AG08395 (cell line): ENCODE data around the gene TMEM30B.
A peak's percentile ranks its signal among the peaks of the same experiment; 100 is the strongest.

Source experiments
- DNase-seq: peaks from one replicate; pipeline ENCODE4 v3.0.0; 2012; ENCODE audit warnings: mixed read lengths, low spot score

Gene TMEM30B

DNA sequence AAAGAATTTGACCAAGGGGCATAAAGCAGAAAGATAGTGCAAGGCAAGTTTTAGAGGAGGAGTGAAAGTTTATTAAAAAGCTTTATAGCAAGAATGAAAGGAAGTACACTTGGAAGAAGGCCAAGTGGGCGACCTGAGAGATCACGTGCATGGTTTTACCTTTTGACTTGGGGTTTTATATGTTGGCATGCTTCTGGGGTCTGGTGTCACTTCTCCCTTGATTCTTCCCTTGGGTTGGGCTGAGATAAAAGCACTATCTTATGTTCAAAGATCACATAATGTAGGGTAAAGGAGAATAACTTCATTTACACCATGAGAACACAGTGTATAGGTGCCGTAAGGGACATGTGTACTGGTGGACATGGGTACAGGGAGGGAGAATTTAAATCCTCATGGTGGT, 17.7 kb upstream of the TMEM30B start:
- no peak for DNase-seq

DNA sequence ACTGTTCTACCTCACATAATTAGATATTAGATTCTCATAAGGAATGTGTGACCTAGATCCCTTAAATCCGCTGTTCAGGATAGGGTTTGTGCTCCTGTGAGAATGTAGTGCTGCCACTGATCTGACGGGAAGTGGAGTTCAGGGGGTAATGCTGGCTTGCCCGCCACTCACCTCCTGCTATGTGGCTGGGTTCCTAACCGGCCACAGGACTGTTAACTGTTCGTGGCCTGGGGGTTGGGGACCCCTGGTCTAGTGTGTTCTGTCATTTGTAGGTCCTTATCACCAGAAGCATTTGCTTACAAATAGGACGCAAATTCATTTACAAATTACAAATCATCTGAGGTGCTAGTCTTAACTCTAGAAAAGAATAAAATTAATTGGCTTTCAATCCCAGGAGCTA, 16.4 kb upstream of the TMEM30B start:
- DNase-seq: no peak

DNA sequence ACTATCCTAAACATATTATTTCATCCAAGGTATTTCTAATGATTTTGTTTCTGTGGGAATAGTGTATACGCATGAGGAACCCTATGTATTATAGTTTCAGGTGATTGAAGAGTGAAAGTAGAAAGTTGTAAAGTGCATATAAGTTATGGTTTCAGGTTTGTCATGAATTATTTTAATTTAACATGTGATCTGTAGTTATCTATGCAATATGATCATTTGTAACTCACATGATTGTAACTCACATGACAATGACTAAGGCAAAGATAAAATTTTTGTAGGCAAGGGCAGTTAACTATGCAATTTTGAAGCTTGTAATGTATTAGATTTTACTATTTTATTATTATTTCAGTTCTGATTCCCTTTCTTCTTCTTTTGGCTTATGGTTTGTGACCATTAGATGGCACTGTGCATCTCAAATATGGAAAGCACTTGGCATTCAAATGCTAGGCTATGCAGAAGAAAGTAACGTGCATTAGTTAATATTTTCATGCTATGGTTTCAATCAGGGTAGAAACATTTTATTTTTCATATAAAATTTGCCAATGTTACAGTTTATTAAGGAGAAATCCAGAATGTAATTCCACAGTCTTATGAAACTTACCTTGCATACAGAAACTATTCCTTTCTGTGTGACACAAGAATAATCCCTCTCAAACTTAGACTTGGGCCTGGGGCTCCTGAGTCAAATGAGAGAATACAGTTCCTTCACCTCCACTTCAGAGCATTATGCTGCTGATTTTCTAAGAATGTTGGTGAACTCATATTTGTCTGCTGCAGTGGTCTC, 15.8 kb upstream of the TMEM30B start:
- peak; percentile 46 for DNase-seq

DNA sequence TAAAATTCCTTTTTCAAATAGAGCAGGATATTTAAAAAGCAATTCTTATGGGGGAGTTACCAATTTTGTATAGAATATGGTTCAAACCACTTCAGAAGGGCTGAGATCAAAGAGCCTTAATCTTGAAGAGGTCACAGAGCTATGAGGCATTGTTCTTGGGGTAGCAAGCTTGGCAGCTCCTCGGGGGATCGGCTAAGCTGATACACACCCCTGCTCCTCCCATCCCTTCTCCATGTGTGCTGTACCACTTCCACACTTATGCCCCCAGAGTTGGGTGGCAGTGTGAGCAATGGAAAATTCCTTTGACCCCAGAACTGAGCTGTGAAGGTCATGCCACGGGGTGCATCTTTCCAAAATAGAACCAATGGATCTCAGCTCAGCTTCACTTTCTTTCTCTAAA, 15.0 kb upstream of the TMEM30B start:
- no peak for DNase-seq

DNA sequence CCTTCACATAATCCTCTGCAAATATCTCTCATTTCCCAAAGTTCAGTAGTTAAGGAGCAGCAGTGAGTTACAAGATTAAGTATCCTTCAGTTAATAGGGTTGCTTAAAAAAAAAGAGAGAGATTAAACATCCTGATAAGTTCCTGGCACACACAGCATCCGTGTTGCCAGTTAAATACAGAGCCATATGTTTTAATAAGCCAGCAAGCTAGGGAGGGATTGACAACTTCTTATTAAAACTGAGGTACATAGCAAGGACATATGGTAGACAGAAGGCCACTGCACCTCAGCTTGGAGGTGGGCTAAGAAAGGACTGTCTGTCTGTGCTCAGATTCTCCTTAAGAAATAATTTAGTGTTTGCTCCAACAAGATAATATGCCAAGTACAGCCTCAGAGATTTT, 9.6 kb upstream of the TMEM30B start:
- no peak for DNase-seq

DNA sequence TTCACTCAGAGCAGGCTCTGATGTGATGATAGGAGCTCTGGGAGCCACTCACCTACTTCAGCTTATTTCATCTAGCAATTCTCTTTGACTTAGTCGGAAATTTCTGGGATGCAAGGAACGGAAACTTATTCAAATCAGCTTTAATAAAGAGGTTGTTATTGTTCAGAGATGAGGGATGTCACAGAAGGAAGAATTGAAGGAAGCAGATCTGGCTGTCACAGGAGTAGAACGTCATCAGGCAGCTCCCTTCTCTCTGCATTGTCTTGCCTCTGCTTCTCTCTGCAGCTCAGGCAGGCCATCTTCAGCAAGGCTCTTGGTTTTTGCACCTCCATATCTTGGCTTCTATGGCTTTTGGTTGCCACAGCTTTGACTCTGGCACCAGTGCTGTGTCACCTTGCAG, 7.6 kb upstream of the TMEM30B start:
- no peak for DNase-seq

DNA sequence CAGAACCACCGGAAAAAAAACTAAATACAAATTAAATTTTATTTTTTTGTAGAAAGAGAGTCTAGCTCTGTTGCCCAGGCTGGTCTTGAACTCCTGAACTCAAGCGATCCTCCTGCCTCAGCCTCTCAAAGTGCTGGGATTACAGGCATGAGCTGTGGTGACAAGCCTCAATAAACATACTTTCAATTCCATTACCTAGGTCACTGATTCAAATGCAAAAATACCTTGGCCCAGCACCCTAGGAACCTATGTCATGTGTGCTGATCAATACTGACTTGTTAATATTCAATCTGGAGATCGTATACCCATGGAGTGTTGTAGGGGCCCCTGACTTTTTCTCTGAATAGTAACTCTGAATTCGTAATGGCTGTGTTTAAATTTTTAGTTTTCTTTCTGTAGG, 7.1 kb upstream of the TMEM30B start:
- no peak for DNase-seq

DNA sequence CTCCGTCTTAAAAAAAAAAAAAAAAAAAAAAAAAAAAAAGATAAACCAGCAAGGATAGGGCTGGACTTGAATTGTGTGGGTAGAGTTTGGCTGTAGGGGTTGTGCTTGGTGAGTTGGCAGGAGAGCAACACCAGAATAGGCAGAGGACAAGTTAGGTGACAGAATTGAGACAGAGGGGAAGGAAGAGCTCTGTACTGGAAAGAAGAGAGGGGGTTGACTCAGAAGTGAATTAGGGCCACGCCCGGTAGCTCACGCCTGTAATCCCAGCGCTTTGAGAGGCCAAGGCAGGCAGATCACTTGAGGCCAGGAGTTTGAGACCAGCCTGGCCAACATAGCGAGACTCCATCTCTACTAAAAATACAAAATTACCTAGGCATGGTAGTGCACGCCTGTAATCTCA, 6.1 kb upstream of the TMEM30B start:
- no peak for DNase-seq

DNA sequence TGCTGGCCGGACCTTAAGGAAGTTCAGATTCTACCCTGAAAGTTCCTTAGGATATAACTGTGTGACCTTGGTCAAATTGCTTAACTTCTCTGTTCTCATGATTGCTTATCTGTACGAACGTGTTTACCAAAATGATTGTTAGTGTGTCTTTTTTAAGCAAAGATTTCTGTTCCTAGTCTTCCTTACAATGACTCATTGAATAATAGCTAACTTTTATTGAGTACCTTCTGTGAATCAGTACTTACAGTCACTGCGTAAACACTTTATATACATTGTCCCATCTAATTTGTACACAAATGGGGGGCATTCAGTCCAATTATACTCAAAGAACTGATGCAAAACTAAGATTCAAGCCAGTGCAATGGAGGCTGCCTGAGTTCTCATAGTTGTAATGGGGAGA, 4.2 kb upstream of the TMEM30B start:
- DNase-seq: no peak

DNA sequence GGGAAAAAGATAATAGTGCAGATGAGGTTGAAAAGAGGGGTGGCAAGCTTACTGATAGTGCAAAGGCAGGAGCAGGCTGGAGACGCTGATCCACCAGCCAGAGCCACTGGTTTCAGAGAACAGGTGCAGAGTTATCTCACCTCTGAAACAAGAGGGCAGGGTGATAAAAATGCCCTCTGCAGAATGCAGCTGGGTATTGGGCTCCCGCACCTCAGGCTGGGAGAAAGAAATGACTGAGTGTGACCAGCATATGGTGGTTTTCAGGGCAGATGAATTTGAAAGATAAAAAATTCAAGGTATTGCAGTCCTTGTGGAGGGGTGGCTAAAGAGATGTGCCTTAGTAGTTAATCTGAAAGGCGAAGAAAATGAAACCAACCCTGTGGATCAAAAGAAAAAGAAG, 2.9 kb upstream of the TMEM30B start:
- DNase-seq: no peak

DNA sequence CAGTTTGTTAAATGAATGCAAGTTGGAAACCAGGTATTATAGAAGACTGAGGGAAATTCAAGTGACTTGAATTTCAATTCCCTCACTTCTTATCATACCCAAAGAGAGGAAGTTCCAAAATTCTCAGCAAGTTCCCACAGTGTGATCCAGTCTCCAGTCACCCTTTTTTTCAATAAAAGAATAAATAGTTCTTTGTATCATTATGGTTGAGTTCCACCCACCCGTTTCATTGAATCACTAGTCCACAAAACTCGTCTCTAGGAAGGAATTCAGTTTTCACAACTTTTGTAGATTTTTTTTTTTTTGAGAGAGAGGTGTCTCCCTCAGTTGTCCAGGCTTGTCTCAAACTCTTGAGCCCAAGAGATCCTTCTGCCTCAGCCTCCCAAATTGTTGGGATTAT, 1.6 kb upstream of the TMEM30B start:
- no peak for DNase-seq

DNA sequence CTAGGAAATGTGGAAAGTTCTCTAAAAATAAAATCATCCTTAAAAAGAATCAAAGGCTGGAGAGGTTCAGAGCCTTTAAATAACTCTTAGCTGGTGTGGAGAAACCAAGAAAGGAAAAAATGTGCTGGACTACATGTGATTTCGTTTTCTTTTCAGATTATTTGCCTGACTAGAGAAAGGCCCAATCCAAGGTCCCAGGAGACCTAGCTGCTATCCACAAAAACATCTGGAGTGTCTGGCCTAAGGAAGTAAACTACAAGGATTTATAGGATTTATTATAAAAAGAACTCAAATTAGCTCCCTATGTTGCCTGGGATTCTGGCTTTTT, 774 bp upstream of the TMEM30B start:
- DNase-seq: no peak

DNA sequence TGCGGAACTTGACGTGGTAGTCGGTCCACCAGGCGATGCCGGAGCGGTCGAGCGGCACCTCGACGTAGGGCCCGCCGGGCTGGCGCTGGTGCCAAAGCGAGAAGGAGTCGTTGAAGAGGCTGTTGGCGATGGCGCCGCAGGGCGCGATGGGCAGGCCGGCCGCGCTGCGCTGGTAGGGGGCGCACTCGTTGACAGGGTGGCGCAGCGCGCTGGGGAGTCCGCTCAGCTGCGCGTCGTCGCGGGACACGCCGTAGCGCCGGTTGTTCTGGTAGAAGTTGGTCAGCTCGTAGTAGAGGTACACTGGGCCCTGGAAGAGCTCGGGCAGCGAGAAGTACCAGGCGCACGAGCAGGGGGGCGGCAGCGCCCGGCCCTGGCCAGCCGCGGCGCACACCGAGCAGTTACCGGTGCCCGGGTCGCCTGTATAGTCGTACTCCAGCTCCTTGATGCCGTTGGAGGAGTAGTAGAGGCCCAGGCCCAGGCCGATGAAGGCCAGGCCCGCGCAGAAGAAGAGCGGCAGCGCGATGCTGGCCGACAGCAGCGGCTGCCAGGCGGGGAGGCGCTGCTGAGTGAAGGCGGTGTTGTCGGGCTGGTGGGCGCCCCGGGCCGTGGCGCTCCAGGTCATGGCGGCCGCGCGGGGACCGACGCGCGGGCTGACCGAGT, 482 bp downstream of the TMEM30B start:
- DNase-seq: peak; percentile 28

DNA sequence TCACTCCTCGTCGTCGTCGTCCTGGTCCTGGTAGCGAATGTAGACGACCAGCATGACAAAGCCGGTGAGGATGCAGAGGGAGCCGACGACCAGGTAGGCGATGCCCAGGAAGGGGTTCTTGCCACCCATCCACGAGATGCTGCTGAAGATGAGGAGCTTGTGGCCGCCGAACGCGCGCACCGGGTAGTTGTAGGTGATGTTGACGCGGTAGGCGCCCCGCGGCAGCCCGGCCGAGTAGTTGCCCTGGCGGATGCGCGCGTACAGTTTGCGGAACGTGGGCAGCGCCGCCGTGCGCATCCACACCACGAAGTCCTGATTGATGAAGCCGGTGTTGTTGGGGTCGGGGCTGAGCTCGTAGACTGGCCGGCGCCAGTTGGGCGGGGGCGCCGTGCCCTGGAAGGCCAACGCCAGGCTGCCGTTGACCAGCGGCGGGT, 1.0 kb downstream of the TMEM30B start:
- DNase-seq: no peak

DNA sequence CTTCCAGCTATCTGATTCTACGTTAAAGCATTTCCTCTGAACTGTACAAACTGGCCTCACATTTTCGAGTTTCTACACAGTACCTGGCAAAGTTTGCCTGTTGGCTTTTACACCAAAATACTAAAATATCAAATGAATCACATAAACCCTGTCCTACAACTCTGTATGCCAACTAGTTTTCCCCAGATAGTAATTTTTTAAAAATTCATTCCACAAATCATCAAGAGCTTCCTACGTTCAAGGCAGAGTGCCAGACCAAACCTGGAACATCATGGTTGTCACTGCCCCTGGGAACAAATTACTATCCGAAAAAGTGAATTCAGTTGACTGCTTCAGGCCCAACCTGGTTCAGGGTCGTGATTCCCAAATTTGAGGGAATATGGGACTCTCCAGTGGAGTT, 2.1 kb downstream of the TMEM30B start:
- no peak for DNase-seq

DNA sequence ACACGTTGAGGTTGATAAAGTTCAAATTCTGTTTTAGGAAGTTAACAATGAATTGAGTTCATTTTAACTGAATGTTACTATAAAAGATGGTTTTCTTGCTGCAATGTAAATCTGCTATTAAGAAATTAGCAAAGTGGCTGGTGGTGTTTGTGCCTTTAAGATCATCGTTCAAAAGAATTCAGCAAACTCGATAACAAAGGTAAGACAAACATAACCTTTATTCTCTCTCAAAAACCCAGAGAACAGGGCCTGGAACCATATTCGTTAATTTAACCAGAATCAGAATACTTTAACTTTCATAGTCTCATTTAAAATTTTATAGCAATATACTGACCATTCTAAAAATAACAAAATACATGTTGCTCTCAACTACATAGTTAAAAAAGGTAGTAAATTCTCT, 3.4 kb downstream of the TMEM30B start:
- no peak for DNase-seq

DNA sequence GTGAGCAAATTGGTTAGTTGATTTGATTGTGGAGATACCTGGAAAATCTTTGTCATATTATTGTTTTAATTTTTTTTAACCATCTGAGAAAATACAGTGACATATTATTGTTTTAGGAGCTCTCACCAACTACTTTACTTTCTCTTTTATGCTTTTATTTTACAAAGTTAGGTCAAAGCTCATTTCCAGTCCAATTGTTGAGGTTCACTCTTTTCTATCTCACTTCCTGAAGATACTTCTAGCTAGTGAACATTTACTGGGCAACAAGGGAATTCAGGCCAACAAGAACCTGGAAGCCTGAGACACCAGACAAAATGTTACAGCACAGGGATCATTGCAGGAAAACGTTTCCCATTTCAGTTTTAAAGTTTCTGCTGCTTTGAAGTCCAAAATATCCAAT, 3.9 kb downstream of the TMEM30B start:
- no peak for DNase-seq

DNA sequence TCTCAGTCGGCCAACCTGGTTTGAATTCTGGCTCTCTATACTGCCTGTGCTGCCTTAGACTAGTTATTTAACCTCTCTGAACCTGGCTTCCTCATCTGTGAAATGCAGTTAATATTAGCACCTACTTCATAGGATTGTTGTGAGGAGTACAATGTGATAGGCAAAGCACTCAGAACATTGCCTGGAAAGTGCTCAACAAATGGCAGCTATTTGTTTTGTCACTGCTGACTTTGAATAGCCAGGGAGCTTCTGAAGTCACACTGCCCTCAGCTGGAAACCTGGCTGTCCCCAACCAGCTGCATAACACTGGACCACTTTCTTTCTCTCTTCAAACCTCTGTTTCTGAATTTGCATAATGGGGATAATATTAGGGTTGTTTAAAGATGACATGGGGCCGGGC, 9.6 kb downstream of the TMEM30B start:
- DNase-seq: no peak

DNA sequence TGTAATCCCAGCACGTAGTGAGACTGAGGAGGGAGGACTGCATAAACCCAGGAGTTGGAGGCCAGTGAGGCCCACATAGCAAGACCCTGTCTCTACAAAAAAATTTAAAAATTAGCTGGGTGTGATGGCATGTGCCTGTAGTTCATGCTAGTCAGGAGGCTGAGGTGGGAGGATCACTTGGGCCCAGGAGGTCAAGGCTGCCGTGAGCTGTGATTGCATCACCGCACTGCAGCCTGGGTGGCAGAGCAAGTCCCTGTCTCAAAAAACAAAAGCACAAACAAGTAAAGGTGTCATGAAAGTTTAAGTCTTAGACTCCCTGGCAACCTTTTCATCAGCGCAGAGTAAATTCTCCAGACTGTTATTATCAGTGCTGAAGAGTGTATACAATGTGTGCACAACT, 10.4 kb downstream of the TMEM30B start:
- no peak for DNase-seq

DNA sequence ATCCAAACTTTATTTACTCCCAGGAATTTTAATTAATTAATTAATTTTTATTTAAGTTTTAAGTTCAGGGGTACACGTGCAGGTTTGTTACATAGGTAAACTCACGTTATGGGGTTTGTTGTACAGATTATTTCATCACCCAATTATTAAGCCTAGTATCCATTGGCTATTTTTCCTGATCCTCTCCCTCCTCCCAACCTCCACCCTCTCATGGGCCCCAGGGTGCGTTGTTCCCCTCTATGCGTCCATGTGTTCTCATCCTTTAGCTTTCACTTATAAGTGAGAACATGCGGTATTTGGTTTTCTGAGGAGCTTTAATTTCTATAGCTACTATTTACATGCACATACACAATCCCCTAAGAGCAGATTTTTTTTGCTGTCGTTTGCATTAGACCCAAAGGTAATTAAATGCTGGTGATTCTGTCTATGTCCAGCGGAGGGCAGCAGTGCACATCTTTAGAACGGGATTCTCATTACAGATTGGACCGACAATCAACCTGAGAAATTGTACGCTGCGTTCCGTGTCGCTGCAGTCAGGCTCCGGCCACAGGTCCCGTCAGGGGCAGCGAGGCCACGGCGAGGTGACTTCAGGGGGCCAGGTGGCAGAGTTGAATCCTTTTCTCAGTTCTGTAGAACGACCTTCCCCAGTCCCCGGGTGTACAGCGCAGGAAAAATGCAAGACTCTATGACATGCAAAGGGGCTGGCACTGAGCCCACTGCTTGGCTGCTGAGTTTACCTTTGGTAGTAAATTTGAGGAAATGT, 11.6 kb downstream of the TMEM30B start:
- peak; percentile 69 for DNase-seq

DNA sequence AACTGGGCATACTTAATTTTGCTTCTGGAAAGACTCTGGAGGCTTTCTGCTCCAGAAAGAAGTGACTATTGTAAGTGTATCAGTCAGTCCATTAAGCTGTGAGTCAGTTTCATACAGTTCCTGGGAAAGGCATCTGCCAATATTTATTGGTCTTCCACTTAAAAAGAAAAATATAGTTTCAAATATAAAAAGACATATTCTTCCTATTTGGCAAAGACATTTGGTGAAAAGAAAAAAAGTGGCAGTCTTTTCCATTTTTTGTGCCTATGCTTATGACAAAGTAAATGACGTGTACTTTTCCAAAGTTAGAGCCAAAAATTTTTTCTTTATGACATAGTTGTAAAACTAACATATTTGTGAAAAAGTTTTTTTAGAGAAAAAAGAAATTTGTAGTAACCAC, 12.3 kb downstream of the TMEM30B start:
- no peak for DNase-seq

DNA sequence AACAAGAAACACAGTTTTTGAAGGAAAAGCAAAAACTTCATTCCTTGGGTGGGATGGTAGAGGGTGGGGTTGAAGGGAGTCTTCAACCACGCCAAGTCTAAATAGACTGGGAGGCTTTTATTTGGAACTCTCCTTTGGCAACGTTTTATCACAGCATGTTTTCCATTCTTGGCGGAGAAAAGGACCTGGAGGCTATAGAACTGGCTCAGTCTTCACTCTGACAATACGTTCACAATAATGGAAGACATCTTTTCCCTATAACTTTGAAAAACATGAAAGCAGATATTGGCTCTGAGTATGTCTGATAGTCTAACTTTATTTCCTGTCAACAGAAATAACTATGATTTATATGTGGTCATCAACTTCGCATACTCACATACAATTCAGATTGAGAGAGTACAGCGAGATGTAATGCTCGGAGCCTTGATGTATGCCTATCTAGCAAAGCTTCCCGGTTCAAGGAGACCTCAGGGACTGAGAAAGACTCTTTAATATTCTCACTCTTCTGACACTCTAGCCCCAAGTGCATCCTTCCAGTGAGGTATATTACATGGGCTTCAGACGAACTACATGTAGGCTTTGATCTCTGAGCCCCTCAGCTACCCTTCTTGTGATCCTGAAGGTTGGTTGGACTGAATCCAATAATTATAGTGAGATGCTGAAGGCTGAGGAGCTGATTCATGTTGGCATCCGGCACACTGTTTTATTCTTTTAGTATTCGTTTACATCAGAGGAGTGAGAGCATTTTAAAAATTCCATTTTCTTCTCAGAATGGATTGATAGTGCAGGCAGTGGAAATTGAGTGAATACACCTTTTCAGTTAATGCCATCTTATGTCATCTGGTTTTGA, 14.0 kb downstream of the TMEM30B start:
- DNase-seq: no peak
